ENCODE results near the gene LRRTM4.

Gene LRRTM4

DNA sequence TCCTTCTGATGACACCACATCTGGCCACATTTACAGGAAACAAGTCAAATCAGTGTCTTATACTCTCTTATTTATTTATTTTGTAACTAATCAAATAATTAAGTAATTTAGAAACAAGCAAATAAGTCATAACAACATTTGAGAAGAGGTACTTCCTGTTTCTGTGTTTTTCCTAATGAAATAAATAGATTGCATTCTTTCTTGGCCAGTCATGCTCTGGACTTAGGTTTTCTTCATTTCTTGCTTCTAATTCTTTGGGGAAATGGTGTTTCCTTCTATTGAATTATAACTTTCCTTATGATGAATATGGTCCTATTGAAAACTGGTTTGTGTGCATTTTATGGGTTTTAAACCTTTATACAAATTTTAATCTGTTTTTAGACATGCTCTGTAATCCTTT lies 546.4 kb downstream of the LRRTM4 start:
- Mint-ChIP-seq H3K9me3 (no peaks in the 10 kb centered on the region), H3K4me1 (no peaks in the 10 kb centered on the region), H3K36me3 (ENCODE audit: low read depth) (no peaks in the 10 kb centered on the region), H3K27me3 (ENCODE audit: low read depth, poor library complexity) (peaks cover 4% of the 10 kb centered on the region), H3K27ac (no peak overlapping the region), H3K4me3 (no peak overlapping the region)
- DNase-seq, result no peak
- TF ChIP-seq, protein P1, sequence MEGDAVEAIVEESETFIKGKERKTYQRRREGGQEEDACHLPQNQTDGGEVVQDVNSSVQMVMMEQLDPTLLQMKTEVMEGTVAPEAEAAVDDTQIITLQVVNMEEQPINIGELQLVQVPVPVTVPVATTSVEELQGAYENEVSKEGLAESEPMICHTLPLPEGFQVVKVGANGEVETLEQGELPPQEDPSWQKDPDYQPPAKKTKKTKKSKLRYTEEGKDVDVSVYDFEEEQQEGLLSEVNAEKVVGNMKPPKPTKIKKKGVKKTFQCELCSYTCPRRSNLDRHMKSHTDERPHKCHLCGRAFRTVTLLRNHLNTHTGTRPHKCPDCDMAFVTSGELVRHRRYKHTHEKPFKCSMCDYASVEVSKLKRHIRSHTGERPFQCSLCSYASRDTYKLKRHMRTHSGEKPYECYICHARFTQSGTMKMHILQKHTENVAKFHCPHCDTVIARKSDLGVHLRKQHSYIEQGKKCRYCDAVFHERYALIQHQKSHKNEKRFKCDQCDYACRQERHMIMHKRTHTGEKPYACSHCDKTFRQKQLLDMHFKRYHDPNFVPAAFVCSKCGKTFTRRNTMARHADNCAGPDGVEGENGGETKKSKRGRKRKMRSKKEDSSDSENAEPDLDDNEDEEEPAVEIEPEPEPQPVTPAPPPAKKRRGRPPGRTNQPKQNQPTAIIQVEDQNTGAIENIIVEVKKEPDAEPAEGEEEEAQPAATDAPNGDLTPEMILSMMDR (IDR thresholded peaks at IDR 0.05), result no peak

DNA sequence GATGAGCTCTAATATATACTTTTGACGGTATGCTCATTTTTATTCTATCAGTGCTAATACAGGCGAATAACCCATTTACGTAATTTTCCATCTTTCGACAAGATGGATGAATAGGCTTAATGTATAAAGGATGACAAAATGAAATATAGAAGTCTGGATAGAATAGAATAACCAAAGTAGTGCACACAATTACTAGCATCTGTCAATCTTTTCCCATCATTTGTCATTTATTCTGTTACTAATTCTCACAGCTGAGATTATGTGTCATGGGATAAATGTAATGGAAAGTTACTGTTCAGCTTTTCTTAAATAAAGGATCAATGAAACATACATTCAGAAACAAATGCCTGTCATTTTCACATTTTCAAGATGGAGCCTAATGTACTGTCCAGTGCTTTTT lies 548.6 kb downstream of the LRRTM4 start:
- Mint-ChIP-seq H3K27ac (no peak overlapping the region), H3K4me1 (peaks cover 8% of the 10 kb centered on the region), H3K27me3 (ENCODE audit: low read depth, poor library complexity) (peaks cover 4% of the 10 kb centered on the region), H3K36me3 (ENCODE audit: low read depth) (no peaks in the 10 kb centered on the region), H3K9me3 (no peaks in the 10 kb centered on the region), H3K4me3 (no peak overlapping the region)
- DNase-seq, result no peak
- TF ChIP-seq, protein P1 (IDR thresholded peaks at IDR 0.05), result no peak

GRCh38 chr2:76965772-76966171 lies 556.4 kb downstream of the LRRTM4 start:
- H3K4me3 Mint-ChIP-seq, result no peak overlapping the region
- no peak for DNase-seq
- H3K27ac Mint-ChIP-seq, result no peak overlapping the region
- H3K27me3 Mint-ChIP-seq (ENCODE audit: low read depth, poor library complexity), result no peaks in the 10 kb centered on the region
- no peaks in the 10 kb centered on the region for H3K9me3 Mint-ChIP-seq
- H3K4me1 Mint-ChIP-seq, result peaks cover 13% of the 10 kb centered on the region
- TF ChIP-seq, protein P1 (IDR thresholded peaks at IDR 0.05), result no peak
- no peaks in the 10 kb centered on the region for H3K36me3 Mint-ChIP-seq (ENCODE audit: low read depth)

DNA sequence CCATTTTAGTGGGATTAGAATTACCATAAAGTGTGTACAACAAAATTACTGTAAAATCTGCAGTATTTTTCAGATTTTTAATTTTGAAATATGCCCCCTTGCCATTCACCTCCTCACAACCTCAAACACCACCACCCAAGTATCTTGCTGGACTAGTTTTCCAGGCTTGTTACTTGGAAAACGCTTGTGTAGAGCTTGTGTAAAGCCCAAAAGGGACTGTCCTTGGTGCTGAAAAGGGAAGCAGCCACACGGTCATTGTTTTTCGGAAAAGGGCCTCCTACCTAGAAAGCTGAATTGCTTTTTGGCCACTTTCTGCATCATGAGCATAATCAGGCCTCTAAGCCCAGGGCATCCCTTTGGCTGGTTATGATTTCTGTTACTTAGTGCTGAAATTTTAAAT lies 563.4 kb downstream of the LRRTM4 start:
- Mint-ChIP-seq H3K9me3 (no peaks in the 10 kb centered on the region), H3K36me3 (ENCODE audit: low read depth) (no peaks in the 10 kb centered on the region), H3K4me1 (no peaks in the 10 kb centered on the region), H3K4me3 (no peak overlapping the region), H3K27me3 (ENCODE audit: low read depth, poor library complexity) (no peaks in the 10 kb centered on the region), H3K27ac (no peak overlapping the region)
- peak; percentile 55 for DNase-seq
- TF ChIP-seq, protein P1 (IDR thresholded peaks at IDR 0.05), result no peak

GRCh38 chr2:76953733-76954347 lies 568.3 kb downstream of the LRRTM4 start:
- TF ChIP-seq, protein P1 (IDR thresholded peaks at IDR 0.05), result peak; percentile 75
- H3K4me3 Mint-ChIP-seq, result no peak overlapping the region
- H3K27ac Mint-ChIP-seq, result no peak overlapping the region
- no peaks in the 10 kb centered on the region for H3K9me3 Mint-ChIP-seq
- H3K27me3 Mint-ChIP-seq (ENCODE audit: low read depth, poor library complexity), result no peaks in the 10 kb centered on the region
- peak; percentile 49 for DNase-seq
- H3K36me3 Mint-ChIP-seq (ENCODE audit: low read depth), result no peaks in the 10 kb centered on the region
- no peaks in the 10 kb centered on the region for H3K4me1 Mint-ChIP-seq

DNA sequence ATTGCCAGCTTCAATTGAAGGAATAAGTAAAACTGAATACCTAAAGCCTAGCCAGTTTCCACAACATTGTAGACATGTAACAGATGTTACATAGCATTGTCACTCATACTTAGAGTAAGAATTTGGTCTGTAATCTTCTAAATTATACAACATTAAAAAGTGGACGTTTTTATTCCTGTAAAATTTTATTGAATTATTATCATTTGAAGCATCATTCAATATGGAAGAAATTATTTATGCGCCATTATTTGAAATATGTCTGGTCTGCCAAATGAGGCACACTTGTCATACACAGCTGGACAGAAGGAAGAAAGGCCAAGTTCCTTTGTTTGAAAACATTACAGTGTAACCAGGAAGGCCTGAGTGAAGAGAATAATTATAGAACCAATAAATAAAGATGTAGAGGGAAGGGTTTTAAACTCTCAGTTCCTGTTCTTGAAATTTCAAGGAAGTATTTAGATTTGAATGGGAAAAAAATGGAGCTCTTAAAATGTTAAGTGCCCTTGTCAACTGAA lies 575.5 kb downstream of the LRRTM4 start:
- Mint-ChIP-seq H3K4me1 (no peaks in the 10 kb centered on the region), H3K4me3 (no peak overlapping the region), H3K27me3 (ENCODE audit: low read depth, poor library complexity) (no peaks in the 10 kb centered on the region), H3K9me3 (no peaks in the 10 kb centered on the region), H3K36me3 (ENCODE audit: low read depth) (no peaks in the 10 kb centered on the region), H3K27ac (no peak overlapping the region)
- DNase-seq, result no peak
- TF ChIP-seq, protein P1 (IDR thresholded peaks at IDR 0.05), result no peak

All from nephron progenitor cell (in vitro differentiated cells).